ENCODE results near the gene ZNF695.

ZNF695 gene

DNA sequence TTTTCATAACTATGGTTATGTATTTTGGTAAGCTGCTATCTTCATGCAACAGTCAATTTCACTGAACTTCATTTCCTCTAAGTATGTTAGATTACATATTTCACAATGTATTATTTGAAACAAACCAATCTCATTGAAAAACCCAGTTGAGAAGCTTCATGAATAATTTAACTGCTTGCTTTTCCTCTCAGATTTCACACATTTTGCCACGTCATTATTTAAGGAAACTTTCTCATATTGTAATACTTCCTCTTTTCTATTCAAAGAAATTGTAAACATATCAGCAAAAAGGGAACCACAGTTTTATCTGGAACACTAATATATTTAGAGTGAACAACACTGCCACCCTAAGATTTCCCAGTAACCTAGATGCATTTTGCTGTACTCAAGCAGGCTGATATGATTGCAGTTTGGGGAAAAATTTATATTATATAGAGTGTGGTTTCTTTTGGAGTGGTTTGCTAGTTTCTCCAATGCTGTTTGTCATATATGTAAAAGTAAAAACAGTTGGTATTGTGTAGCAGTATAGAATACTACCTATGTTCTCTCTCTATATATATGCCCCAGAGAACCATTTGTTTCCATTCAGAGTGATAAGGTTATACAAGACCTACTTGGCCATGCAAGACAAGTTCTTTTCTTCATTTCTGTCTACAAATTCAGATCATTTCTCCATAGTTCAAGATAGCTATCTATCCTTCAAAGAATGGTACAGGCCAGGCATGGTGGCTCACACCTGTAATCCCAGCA is 47.7 kb downstream of the ZNF695 start:
- no peak for DNase-seq (ENCODE audit: low read depth)

DNA sequence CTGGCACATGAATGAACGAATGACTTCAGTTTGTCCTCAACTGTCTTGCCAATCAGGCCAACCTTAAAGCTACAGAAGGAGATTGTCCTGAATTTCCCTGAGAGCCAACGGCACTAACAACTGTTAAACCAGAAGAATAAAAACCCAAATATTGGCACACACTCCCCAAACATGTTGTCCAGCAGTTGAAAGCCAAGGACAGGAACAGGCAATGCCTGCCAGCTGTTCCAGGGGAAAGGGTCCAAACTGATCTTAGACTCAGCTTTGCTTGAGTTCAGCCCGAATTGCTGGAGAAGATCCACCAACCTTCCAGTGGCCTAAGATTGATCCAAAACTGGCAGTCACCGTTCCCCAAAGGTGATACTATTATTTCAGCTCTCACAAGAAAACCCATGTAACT is 53.7 kb downstream of the ZNF695 start:
- DNase-seq (ENCODE audit: low read depth): no peak

DNA sequence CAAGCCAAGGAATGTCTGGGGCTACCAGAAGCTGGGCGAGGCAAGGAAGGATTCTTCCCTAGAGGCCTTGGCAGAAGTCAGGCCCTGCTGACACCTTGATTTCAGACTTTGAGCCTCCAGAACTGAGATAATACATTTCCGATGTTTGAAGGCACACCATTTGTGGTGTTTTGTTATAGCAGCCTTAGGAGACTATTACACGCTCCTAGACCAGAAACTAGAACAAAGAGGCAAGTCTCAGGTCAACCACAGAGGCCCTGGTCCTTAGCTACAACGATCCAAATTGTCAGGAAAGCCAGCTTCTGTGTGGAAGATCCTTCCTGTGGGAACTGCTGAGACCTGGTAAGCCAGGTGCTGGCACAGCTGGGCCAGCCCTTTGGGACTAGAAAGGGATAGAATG is 56.4 kb downstream of the ZNF695 start:
- DNase-seq (ENCODE audit: low read depth): no peak

DNA sequence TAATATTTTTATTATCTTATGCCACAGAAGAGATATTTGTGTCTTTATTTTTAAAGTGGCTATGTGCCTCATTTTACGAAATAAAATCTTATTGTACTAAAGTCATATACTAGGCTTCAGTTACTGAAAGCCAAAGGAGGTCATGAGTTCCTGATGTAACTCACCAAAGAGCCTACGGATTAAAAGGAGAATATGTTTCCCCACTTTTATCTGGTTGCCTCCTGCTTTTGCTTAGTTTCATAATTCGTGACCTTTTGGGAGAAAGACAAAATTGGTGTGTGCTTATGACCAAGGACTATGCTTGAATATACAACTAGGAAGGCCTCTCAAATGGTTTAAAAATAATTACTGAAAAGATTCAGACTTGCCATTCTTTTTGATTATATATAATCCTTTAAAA is 57.9 kb downstream of the ZNF695 start:
- DNase-seq (ENCODE audit: low read depth): no peak

DNA sequence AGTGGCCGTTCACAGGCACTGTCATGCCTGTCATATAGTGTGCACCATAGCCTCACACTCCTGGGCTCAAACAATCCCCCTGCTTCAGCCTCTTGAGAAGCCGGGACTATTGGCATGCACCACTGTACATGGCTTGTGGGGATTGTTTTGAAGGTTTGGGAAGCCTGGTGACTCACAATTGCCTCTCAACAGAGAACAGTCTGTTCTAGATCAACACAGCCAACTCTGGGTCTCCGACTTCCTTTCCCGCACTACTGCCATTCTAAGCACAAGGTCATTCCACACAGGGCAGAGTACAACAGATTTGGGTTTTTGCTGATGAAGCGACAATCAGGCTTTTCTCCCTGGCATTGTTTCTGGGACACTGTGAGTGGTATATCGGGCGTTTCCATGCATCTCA is 60.6 kb downstream of the ZNF695 start:
- no peak for DNase-seq (ENCODE audit: low read depth)

DNA sequence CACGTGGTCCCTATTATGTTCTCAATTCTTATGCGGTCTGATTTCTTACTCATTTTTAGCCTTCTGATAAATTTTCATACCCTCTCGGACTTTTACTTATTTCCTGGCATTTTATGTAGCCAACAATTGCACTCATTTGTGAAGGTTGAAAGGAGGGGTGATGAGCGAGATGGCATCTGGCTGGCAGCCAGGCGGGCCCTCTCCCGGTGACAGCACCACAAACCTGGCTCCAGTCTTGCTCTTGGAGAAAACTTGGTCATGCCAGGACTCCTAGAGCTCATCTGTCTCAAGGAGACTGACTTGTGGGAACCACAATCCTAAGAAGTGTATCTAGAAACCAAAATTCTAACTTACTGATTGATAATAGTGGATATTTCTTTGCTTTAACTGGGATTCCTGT is 61.5 kb downstream of the ZNF695 start:
- DNase-seq (ENCODE audit: low read depth): no peak
